Vagina (tissue), 2 donors: ENCODE results near the gene TRPM1. TPM values are rescaled to one million over a fixed set of nuclear protein-coding genes. Genes with fewer than 3 reads are reported as not detected.

Source experiments
- DNase-seq, 2 donors: peaks; one replicate each; pipeline ENCODE4 v3.0.0-alpha.2; 2017; ENCODE audit errors: extremely low spot score in 2 of 2
- H3K27ac ChIP-seq: fragments of 200-600 bp; sonication (generic); one replicate; pipeline ENCODE4 v1.5.1; 2019
- H3K27me3 ChIP-seq: fragments of 200-600 bp; sonication (generic); one replicate; pipeline ENCODE4 v1.5.1; 2019
- H3K36me3 ChIP-seq, 2 donors: fragments of 200-600 bp; sonication (generic); one replicate each; pipeline ENCODE4 v1.5.1; 2017 to 2019
- H3K4me1 ChIP-seq: fragments of 200-600 bp; sonication (generic); one replicate; pipeline ENCODE4 v1.5.1; 2019
- H3K4me3 ChIP-seq, 2 donors: fragments of 200-600 bp; sonication (generic); 1 replicate in 1 of 2; 2 replicates in 1 of 2; pipeline ENCODE4 v1.5.1; 2016 to 2019
- H3K9me3 ChIP-seq: fragments of 200-600 bp; sonication (generic); one replicate; pipeline ENCODE4 v1.5.1; 2019
- CTCF ChIP-seq, 3 experiments: fragments of 450-650 bp in 2 of 3; fragments of 200-600 bp in 1 of 3; sonication (generic) in 1 of 3; IDR thresholded peaks; one replicate each; pipeline ENCODE4 v1.5.1; 2017 to 2019; ENCODE audit warnings: antibody characterized with exemption in 3 of 3, mild to moderate bottlenecking in 2 of 3, moderate library complexity in 2 of 3
- POLR2A ChIP-seq, 2 donors: fragments of 450-650 bp; IDR thresholded peaks; one replicate each; pipeline ENCODE4 v1.6.1; 2017; ENCODE audit warnings: antibody characterized with exemption in 2 of 2, mild to moderate bottlenecking in 2 of 2, moderate library complexity in 2 of 2
- POLR2AphosphoS5 ChIP-seq, 2 donors: sonication (generic); formaldehyde crosslinking; IDR thresholded peaks; one replicate each; pipeline ENCODE4 v1.9.0; 2017; ENCODE audit warnings: antibody characterized with exemption in 2 of 2, mild to moderate bottlenecking in 2 of 2, low read depth in 1 of 2; ENCODE audit not compliant: insufficient read depth in 1 of 2
- intact Hi-C: fragments of 100-400 bp; cut with DNase I; formaldehyde crosslinking; loops from one replicate; pipeline ENCODE4 v1.15.1; 2023
- total RNA-seq: library from RNA; depleted of rRNA; stranded (reverse); fragments of >200 nt; gene quantifications from one replicate; pipeline ENCODE4 v1.2.3, GENCODE V29; 2016

Gene TRPM1
- total RNA-seq, 1 donor from 2014 or later = not detected

GRCh38 chr15:31032961-31033371, 68.6 kb downstream of the TRPM1 start:
- Histone ChIP-seq H3K27ac (no peak overlapping the region), H3K4me1 (peaks cover 13% of the 10 kb centered on the region), H3K4me3 (no peak overlapping the region), H3K27me3 (no peaks in the 10 kb centered on the region), H3K36me3 (no peaks in the 10 kb centered on the region), H3K9me3 (no peaks in the 10 kb centered on the region)
- intact Hi-C loops = no loop called here
- no peak for DNase-seq
- TF ChIP-seq POLR2A (IDR thresholded peaks at IDR 0.05) = no peak
- TF ChIP-seq POLR2AphosphoS5 (IDR thresholded peaks at IDR 0.05; ENCODE audit: insufficient read depth in 1 of 2, low read depth in 1 of 2) = no peak
- TF ChIP-seq CTCF (IDR thresholded peaks at IDR 0.05) = no peak

- Histone ChIP-seq H3K4me1 (peaks cover 13% of the 10 kb centered on the region), H3K27ac (no peak overlapping the region), H3K27me3 (no peaks in the 10 kb centered on the region), H3K4me3 (no peak overlapping the region), H3K9me3 (no peaks in the 10 kb centered on the region), H3K36me3 (no peaks in the 10 kb centered on the region)
- no peak for DNase-seq
- TF ChIP-seq POLR2A (IDR thresholded peaks at IDR 0.05) (no peak), POLR2AphosphoS5 (IDR thresholded peaks at IDR 0.05; ENCODE audit: insufficient read depth in 1 of 2, low read depth in 1 of 2) (no peak)
- intact Hi-C loops = no loop called here
These were observed 70.0 kb downstream of the TRPM1 start for GRCh38 chr15:31031471-31032067.

- intact Hi-C loops = no loop called here
- Histone ChIP-seq H3K27me3 (no peaks in the 10 kb centered on the region), H3K4me1 (peaks cover 22% of the 10 kb centered on the region), H3K27ac (no peak overlapping the region), H3K4me3 (no peak overlapping the region), H3K36me3 (no peaks in the 10 kb centered on the region), H3K9me3 (no peaks in the 10 kb centered on the region)
- DNase-seq = no peak
- TF ChIP-seq POLR2AphosphoS5 (IDR thresholded peaks at IDR 0.05; ENCODE audit: insufficient read depth in 1 of 2, low read depth in 1 of 2) = no peak
- no peak for TF ChIP-seq CTCF (IDR thresholded peaks at IDR 0.05)
- TF ChIP-seq POLR2A (IDR thresholded peaks at IDR 0.05) = no peak
These were observed 73.5 kb downstream of the TRPM1 start for GRCh38 chr15:31027910-31028578.

GRCh38 chr15:31025996-31026395, 75.5 kb downstream of the TRPM1 start:
- Histone ChIP-seq H3K36me3 (no peaks in the 10 kb centered on the region), H3K4me1 (peaks cover 19% of the 10 kb centered on the region), H3K27me3 (no peaks in the 10 kb centered on the region), H3K9me3 (no peaks in the 10 kb centered on the region), H3K4me3 (no peak overlapping the region), H3K27ac (no peak overlapping the region)
- intact Hi-C loops = no loop called here
- no peak for DNase-seq
- TF ChIP-seq CTCF (IDR thresholded peaks at IDR 0.05) (no peak), POLR2A (IDR thresholded peaks at IDR 0.05) (no peak)

GRCh38 chr15:31024979-31025378, 76.5 kb downstream of the TRPM1 start:
- Histone ChIP-seq H3K4me3 (no peak overlapping the region), H3K27me3 (no peaks in the 10 kb centered on the region), H3K4me1 (peaks cover 19% of the 10 kb centered on the region), H3K9me3 (no peaks in the 10 kb centered on the region), H3K36me3 (no peaks in the 10 kb centered on the region), H3K27ac (no peak overlapping the region)
- DNase-seq = no peak
- intact Hi-C loops = no loop called here
- TF ChIP-seq POLR2A (IDR thresholded peaks at IDR 0.05) (no peak), POLR2AphosphoS5 (IDR thresholded peaks at IDR 0.05; ENCODE audit: insufficient read depth in 1 of 2, low read depth in 1 of 2) (no peak), CTCF (IDR thresholded peaks at IDR 0.05) (no peak)
